ENCODE results near the gene HEATR3.
A peak's percentile ranks its signal among the peaks of the same experiment; 100 is the strongest.

The HEATR3 gene, protein sequence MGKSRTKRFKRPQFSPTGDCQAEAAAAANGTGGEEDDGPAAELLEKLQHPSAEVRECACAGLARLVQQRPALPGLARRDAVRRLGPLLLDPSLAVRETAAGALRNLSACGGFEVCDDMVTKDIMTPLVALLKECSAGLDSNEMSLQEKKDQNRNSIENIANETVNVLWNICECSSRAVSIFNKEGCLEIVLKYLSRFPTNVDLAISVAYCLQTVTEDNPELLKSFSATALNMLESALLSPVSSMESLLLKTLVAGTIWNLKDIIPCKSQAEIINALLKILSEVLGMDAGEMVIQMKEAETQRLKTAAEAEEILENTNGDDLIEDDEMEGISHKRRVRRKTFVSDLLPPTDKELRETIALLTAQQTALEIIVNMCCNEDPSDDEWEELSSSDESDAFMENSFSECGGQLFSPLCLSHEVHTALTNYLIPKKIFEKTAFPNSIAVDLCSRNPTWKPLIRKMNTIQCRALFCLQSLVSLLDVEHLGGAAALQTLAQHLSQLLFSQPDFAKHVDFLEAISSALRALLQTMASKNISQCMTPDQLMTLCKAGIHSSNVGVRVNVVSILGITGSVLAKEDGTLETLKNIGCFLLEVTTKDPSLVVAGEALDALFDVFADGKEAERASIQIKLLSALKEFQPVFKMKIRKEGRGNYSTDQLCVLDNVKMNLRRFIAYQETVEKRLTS

DNA sequence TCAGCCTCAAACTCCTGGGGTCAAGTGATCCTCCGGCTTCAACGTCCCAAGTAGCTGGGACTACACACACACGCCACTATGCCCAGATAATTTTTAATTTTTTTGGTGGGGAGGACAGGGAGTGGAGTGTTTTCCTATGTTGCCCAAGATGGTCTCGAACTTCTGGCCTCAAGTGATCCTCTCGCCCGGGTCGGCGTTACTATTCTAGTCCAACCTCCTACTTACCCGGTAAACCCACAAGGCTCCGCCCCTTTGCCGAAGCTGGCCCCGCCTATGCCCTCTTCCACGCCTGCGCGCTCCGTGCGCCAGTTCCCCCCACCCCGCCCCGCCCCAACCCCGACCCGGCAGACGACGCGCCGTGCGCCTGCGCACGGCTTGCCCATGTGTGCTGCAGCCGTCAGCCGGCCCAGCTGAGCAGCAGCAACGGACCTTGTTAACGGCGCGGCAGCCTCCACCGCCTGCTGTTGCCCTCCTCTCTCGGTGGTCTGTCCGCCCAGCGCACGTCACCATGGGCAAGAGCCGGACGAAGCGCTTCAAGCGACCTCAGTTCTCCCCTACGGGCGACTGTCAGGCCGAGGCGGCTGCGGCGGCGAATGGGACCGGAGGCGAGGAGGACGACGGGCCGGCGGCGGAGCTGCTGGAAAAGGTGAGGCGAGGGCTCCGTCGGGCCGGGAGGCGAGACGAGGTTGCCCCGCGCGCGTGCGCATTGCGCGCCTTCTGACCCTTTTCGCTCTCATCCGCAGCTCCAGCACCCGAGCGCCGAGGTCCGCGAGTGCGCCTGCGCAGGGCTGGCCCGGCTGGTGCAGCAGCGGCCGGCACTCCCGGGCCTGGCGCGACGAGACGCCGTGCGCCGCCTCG, at the start of gene HEATR3:
Gene HEATR3, plus strand, starts transcription at position 347 of the 858 bp plus-strand sequence. Its CDS starts 162 bp downstream, at position 509.
- peak; percentile 94 for DNase-seq (ENCODE audit: low spot score)

DNA sequence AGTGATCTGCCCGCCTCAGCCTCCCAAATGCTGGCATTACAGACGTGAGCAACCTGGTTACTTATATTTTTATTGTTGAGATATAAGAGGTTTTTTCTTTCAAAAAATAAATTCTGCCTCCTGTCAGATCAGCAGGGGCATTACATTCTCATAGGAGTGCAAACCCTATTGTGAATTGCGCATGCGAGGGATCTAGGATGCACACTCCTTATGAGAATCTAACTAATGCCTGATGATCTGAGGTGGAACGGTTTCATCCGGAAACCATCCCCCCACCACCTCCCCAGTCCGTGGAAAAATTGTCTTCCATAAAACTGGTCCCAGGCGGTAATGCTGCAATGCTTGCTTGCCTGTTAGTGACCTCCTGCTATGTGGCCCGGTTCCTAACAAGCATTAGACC, 48.2 kb upstream of the HEATR3 start:
- no peak for DNase-seq (ENCODE audit: low spot score)

DNA sequence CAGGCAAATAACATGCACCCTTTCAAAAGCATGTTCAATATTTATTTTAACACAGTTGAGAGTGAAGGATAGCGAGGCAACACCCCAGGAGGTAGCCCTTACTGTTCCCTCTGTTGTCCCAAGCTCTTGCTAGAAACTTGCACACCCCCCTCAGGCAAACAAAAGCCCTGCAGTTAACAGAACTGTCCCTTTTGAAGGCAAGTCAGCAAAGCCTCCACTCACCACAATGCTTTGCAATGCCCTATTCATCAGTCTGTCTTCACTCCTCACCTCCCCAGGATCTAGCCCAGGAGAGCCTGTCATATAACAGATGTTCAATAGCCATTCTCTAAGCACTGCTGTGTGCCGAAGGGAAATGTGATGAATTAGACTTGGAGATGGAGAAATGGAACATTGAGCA, 44.2 kb upstream of the HEATR3 start:
- DNase-seq (ENCODE audit: low spot score) = no peak

DNA sequence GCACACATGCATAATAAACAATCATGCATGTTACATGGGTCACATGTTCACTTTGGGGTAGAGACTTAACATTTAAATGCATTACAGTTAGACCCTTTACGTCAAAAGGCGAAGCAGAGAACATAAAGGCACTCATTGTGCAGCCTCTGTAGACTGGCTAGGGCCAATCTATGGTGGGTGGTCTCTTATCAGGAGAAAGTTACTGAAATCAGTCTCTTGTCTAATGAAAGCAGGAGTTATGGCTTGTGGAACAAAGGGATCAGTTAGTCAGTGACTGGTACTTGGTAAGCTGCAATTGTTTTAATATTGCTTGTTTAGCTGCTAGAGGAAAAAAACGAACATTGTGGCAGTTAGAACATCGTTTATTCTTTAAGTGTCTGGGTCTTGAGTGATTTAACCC, 42.1 kb upstream of the HEATR3 start:
- DNase-seq (ENCODE audit: low spot score) = no peak

DNA sequence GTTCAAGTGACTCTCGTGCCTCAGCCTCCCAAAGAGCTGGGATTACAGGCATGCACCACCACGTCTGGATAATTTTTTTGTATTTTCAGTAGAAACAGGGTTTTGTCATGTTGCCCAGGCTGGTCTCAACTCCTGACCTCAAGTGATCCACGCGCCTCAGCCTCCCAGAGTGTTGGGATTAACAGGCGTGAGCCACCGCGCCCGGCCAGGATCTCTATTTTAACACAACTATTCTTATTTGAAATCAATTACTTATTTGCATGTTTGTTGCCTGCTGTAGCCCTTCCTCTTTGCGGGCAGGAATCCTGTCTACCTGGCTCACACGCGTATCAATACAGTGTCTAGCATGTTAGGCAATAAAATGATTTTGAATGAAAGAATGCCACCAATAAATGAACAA, 41.6 kb upstream of the HEATR3 start:
- DNase-seq (ENCODE audit: low spot score) = no peak

DNA sequence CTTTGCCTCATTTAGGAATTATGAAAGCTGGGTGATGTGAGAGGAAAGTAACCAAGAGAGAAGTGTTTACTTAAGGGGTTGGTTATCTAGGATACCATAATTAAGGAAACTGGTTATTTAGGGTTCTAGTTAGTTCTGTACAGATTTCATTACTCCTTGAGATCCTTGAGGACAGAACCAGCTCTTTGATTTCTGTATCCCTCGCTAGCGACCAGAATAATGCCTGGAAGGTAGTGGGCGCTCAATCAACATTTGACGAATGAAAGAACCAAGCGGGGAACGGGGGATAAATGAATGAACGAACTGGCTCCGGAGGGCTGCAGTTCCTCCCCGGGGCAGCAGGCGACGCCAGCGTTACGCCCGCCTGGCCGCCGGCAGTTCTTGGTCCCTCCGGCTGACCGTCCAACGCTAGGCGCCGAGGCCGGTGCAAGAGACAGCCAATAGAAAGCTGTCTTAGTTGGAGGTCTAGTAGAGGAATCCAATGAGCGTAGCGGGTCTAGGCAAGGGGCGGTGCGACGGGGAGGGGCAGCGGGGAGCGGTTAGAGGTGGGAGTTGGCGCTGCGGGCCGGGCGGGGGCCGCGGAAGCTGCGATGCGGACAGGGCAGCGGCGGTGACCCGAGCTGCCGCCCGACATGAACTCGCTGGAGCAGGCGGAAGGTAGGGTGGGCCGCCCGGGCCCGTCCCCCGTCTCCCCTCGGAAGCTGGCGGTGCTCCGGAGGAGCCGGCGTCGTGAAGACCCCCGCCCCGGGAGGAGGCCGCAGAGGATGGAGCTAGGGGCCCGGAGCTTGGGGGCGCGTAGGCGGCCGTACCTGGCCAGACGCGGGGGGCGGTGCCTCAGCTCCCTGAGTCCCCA, 40.9 kb upstream of the HEATR3 start, which contains the start of gene CNEP1R1:
Gene CNEP1R1, plus strand, starts transcription at position 542 of the 853 bp plus-strand sequence. Its CDS starts 91 bp downstream, at position 633.
- peak; percentile 97 for DNase-seq (ENCODE audit: low spot score)

DNA sequence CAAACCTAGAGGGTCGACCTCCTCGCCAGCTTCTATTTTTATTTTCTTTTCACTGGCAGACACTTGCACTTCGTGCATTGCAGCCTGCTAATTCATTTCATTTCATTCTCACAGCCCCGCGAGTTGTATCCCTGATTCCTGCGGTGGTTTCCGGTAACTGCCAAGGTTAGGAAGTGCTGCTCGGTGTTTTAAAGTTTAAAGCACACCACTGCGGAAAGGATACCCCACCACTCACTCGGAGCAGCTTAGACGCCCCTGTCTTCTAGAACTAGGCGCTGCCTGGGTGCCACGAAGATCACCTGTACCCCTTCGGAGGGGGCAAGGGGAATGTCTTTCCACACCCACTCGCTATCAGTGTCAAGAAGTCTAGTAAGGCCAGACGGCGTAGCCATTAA, 40.2 kb upstream of the HEATR3 start:
- no peak for DNase-seq (ENCODE audit: low spot score)

DNA sequence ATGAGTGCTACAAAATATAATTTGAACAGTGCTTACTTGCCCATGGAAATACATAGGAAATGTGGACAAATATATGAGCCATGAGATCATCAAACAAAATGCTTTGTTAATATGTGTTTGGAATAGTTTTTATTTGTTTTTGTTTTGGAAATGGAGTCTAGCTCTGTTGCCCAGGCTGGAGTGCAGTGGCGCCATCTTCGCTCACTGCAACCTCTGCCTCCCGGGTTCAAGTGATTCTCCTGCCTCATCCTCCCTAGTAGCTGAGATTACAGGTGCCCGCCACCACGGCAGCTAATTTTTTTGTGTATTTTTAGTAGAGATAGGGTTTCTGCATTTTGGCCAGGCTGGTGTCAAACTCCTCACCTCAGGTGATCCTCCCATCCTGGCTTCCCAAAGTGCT, 37.9 kb upstream of the HEATR3 start:
- no peak for DNase-seq (ENCODE audit: low spot score)

DNA sequence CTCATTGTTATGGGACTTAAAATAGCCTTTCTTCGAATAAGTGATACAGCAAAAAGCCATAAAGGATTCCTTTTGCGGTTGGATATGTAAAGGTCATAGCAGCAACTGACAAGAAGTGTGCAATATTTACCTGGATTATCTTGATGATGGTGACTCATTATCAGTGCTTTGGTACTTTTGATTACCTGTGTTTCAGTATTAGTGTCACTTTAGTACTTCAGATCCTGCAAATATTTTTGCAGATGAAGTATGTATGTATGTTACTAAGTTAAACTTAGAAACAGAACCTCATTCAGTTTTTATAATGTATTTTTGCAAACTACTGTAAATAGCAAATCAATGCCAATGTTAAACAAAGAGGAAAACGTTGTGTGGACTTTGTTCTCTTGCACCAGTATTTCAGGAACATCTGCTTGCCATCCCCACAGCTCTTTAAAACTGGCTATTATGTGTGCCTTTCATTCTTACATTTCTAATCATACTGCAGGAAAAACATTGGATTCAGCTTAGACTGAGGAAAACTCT, 30.2 kb upstream of the HEATR3 start:
- DNase-seq (ENCODE audit: low spot score) = no peak

DNA sequence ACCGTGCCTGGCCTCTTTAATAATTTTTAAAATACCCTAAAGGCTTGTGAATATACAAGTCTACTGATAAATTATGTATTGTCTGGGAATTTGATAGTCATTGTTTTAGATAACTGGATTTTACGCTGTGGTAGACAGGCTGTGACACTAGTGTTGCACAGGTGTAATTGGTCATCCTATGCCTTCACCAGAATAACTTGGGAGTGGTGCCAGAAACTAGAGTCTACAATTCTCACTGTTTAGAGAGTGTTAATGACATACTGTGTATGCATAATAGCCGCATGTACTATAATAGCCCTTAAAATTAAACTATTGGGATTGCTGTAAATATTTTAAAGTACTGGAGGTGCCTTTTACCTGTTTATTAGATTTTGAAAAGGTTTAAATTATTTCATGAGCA, 29.3 kb upstream of the HEATR3 start:
- DNase-seq (ENCODE audit: low spot score) = no peak

DNA sequence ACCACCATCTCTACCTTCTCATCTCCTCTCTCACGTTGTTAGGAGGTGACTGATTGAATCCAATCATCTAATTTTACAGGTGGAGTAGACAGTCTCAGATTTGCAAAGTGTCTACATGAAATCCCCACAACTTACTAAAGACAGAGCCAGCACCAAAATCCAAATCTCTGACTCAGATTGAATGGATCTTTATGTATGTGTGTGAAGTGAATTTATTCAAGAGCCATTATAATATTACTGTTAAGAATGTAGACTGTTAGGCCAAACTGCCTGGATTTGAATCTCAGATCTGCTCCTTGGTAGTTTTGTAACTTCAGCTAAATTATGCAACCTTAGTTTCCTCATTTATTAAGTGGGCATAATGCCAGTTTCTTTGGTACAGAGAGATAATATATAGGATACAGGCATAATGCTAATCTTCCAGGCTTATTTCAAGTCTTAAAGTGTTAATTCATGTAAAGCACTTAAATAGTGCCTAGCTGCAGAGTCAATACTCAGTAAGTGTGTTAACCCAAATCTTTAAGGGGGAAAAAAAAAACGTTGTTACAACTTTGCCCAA, 28.0 kb upstream of the HEATR3 start:
- DNase-seq (ENCODE audit: low spot score) = no peak

DNA sequence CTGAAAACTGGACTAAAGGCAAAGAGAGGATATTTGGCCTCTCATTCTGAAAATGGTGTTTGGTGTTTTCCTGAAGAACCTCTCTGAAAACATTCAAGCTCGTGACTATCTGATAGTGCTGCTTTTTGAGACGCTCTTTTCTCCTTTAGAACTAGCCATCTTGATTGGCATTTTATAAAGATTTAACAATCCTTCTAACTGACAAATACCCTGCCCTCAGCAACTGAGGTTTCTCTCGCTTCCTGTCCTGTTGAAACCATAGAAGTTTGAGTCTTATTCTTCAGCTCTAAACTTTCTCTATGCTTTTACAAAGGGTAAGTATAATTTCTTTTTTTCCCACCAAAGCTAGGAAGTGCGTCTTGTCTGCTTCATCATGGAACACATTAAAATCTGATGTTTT, 27.5 kb upstream of the HEATR3 start:
- DNase-seq (ENCODE audit: low spot score) = no peak

DNA sequence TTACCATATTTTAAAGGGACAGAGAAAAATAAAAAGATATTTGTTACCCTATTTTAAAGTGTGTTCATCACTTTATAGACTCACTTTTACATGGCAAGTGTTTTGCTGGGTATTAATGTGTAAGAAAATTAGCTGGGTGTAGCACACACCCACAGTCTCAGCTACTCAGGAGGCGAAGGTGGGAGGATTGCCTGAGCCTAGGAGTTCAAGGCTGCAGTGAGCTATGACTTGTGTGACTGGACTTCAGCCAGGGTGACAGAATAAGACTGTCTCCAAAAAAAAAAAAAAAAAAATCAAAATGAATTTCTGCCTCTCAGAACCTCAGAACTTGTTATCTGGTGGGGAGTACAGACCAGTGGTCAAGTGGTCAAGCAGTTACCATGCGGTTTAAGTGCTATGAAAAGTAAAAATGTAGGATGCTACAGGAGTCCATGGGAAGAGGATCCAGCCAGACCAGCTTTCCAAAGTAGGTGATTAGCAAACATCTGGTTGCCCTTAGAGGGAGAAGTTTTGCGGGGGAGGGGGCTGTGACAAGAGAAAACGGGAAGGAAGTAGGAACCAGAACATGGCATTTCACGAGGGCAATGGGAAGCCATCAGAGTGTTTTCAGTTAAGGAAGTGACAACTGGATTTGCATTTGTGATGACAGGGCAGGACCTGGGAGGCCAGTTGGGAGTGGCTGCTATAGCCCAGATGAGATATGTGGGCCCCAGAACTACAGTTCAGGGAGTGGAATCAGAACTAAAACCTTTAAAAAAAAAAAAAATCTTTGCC, 26.8 kb upstream of the HEATR3 start:
- peak; percentile 70 for DNase-seq (ENCODE audit: low spot score)

DNA sequence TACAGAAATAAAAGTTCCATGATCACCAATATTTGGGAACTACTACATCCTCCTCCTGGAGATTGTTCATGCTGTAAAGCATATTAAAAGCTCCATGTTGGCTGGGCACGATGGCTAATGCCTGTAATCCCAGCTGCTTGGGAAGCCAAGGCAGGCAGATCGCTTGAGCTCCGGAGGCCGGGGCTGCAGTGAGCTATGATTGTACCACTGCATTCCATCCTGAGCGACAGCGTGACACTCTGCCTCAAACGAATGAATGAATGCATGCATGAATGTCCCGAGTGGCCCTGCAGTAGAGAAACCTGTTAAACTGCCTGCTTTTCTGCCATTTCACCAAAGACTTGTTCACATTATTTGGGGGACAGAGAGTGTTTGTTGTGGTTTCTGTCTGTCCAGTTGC, 25.8 kb upstream of the HEATR3 start:
- no peak for DNase-seq (ENCODE audit: low spot score)

DNA sequence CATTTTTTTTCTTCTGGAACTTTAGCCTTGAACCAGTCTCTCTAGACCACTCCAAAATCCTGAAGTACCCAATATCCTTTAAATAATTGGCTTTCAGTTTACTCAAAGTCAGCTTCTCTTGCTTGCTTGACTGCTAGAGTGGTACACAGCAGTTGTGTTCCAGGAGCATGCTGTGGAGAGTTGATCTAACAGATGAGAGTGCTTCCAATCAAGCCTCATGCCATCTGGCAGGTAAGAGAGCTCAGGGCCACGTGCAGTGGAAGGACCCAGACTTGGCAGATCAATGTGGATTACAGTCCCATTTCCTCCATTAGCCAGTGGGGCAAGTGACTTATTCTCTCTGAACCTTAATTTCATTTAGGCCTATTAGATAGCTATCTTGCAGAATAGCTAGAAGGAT, 25.1 kb upstream of the HEATR3 start:
- no peak for DNase-seq (ENCODE audit: low spot score)

DNA sequence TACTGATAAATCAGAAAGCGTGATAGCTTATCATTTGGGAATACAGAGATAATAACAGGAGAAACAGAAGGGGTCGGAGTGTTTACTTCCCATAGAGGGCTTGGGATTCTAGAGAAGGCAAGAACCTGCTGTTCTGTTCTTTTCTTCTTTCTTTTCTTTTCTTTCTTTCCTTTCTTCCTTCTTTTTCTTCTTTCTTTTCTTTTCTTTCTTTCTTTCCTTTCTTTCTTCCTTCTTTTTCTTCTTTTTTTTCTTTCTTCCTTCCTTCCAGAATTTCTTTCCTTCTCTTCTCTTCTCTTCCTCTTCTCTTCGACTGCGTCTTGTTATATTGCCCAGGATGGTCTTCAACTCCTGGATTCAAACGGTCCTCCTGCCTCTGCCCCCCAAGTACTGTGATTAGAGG, 22.4 kb upstream of the HEATR3 start:
- DNase-seq (ENCODE audit: low spot score) = no peak

DNA sequence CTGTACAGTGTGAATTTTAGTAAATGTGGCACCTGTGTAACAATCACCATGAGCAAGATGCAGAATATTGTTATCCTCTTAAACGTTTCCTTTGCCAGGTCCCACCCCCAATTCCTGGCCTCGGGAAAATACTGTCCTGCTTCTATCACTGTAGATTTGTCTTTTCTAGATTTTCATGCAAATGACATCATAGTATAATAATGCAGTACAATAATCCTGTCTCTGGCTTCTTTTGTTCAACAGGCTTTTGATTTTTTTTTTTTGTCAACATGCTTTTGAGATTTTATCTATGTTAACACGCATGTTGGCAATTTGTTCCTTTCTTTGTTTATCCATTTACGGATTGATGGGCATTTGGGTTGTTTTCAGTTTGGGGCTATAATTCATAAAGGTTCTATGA, 20.4 kb upstream of the HEATR3 start:
- no peak for DNase-seq (ENCODE audit: low spot score)

DNA sequence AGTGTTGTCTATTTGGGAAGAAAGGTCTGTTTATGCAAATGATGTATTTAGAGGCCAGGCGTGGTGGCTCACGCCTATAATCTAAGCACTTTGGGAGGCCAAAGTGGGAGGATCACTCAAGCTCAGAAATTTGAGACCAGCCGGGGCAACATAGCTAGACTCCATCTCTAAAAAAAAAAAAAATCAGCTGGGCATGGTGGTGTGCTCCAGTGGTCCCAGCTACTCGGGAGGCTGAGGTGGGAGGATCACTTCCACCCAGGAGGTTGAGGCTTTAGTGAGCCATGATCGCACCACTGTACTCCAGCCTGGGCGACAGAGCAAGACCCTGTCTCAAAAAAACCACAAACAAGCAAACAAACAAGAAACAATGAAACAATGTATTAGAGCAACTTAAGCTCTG, 18.9 kb upstream of the HEATR3 start:
- no peak for DNase-seq (ENCODE audit: low spot score)

DNA sequence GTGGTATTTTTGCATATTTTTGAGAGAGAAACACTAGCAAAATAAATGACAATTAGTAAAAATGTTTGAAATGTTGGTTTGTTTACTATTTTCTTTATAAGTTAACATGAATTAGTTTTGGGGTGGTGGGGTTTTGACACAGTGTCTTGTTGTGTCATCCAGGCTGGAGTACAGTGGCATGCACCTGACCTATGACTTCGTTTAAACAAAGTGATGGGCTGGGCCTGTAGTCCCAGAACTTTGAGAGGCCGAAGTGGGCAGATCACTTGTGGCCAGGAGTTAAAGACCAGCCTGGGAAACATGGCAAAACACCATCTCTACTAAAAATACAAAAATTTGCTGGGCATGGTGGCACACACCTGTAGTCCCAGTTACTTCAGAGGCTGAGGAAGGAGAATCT, 17.9 kb upstream of the HEATR3 start:
- no peak for DNase-seq (ENCODE audit: low spot score)

DNA sequence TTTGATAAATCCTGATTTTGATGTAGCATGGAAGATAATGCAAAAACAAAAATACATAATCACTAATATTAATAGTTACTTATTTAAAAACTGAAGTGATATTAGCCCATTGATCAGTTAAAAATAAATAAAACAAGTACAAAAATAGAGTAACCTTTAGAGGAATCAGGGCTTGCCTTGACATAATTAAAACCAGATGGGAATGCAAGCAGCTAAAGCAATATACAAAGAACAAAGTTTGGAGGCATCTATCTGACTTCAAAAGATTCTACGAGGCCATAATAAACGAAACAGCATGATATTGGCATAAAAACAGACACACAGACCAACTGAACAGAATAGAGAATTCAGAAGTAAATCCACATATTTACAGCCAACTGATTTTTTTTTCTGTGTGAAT, 15.0 kb upstream of the HEATR3 start:
- no peak for DNase-seq (ENCODE audit: low spot score)
